HG02884 (cell line): ENCODE measurements around the gene CBX2.

ENCODE experiments used
- ATAC-seq: cut with Tn5 transposase; IDR thresholded peaks from one replicate; pipeline ENCODE4 v1.9.1; 2021; ENCODE audit warnings: mild to moderate bottlenecking, moderate library complexity; ENCODE audit not compliant: unreplicated experiment

Gene CBX2

DNA sequence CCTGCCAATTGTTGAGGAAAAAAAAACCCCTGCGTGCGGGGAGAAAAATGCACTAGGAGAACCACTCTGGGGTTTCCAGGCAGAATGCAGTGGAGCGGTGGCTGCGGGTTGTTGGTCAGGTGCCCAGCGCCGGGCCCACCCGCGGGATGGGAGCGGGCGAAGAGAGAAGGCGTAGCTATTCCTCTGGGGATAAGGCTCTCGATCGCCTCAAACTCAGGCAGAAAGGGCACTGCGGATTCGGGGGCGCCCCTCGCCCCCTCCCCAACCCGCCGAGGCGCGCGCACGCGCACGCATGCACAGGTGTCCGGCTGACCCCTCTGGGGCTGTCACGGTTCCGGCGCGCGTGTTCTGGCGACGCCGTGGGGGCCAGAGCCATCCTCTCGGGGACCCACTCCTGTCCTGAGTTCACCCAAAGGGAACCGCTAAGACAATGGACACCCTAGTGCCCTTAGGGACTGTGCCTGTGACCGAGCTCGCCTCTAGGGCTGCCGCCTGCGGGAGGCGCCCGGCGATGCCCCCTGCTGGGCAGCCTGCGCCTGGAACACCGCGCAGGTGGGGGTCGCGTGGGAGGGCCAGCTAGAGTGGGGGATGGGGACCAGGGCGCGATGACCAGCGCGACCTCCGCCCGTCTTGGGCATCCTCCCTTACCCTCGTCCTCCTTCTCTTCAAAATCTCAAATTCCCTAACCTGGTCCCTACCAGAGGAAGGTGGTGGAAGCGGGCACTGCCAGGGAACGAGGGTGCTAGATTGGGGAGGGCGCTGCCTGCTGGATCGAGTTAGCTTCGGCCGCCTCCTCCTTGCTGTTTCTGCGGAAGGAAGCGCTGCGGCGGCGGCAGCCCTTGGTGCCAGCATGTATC is 33.3 kb downstream of the CBX2 start:
- ATAC-seq = no peak

DNA sequence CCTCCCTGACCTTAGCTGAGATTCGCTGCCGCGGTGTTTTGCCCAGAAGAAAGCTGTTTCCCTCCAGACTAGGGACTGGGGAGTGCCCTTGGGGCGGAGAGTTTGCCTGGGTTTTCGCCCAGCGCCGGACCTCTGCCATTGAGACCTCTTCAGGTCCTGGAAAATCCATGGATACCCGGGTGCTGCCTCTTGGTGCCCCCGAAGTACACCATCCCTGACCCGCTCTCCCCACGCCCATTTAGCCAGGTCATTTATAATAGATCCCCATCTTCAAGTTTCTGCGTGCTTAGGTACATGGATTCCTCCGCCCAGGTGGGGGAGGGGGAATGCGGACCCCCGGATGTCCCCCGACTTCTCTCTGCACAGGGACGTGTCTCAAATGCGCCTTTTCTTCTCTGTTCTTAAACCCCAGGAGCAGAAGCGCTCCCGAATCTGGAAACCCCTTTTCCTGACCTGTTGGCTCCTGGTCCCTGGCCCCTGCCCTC is 34.0 kb downstream of the CBX2 start:
- ATAC-seq = no peak

DNA sequence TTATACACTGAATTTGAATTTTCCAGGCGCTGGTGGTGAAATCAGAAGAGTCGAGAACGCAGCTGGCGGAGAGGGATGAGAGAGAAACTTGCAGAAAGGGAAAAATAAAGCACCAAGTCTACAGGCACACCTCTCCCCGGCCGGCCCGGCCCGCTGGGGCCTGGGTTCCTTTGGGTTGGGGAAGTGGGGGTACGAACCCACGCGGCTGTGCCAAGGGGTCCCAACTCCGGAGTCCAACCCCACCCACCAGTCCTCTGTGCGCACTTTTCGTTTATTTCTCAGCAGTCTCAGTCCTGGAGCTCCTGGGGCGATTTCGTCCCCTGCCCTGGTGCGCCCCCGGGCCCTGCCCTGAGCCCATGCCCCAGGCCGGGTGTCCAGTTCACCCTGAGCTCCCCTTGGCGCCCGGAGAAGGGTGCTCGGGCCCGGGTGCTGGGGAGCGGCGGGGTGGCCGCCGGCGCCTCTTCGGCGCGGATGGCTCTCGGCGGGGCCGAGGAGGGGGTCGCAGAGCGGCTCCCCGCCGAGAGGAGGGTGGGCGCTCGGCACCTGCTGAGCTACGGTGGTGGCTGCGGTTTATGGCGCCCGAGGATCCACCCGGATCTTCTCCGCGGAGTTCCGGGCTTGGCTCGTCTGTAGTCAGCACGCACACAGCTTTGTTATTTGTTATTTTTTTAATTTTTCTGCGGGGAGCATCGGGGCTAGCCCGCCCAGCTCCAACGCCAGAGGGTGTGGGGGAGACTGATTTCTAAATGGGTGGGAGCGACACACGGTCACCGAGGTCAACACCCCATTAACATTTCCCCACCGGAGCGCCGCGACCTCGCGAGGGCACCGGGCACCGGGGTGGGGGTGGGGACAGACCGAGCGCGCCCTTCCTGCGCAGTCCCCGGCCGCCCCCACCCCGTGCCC is 34.7 kb downstream of the CBX2 start:
- no peak for ATAC-seq

DNA sequence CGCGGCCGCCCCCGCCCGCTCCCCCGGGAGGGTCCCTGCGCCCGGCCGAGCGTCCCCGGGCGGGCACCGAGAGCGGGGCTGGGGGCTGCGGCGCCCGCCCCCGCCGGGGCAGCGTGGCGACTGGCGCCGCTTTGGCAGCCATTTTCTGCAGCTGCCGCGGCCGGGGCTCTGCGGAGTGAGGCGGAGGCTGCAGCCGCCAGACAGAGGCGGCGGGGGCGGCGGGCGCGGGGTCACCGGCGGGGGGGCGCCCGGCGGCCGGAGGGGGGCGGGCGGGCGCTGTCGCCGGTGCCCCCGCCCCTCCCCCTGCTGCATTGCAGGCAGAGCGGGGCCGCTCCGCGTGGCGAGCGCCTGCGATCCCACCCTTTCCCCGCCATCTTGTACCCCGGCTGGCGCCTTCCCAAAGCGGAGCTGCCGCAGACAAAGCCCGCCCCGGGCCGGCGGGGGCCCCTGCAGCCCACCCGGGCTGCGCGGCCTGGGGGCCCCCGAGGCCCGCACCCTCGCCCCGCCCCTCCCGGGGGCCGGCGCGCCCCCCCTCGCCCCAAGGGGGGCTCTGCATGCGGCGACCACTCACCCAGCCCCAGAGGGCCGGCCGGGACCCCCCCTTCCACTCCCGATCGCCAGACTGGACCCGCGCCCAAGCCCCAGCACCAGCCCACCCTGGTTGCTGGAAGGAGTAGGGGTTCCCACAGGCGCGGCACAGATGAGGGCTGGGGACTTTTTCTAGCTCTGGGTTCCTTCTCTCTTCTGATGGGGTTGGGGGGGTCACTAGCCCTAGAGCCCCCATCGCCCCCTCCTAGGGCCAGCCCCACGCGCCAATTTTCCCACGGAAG is 35.6 kb downstream of the CBX2 start:
- ATAC-seq = no peak

DNA sequence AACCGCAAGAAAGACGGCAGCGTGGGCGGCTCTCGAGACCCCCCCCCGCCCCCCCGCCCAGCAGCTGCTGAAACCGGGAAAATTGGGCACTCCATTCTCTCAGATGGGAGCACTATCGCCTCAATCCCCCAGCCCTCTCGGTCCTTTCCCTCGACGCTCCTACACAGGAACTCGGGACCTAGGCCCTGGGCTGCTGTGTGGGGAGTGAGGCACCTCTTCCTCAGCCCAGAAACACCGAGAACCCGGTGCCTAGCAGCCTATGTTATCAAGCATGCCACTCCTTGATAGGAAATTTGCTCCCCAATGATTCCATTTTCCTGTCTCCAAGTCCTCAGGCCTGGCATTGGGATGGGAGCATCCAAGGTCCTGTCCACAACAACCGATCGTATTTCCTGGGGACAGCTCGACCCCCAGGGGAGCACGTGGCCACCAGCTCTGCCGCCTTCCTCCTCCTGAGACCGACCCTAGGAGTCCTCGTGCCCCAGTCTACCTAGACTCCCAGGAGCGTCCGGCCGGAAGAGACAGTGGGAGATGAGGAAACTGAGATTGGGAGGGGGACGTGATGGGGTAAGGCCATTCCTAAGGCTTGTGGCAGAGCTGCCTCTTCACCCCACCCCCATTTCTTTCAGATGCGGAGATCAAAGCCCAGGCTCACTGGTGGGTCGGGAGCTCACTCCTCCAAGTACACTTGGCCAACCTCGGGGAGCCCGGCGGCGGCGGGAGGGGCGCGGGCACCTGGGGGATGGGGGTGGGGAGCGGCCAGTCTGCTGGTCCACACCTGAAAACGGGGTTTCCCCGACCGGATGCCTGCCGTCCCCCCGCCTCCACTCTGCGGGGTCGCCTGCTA is 36.4 kb downstream of the CBX2 start:
- no peak for ATAC-seq

DNA sequence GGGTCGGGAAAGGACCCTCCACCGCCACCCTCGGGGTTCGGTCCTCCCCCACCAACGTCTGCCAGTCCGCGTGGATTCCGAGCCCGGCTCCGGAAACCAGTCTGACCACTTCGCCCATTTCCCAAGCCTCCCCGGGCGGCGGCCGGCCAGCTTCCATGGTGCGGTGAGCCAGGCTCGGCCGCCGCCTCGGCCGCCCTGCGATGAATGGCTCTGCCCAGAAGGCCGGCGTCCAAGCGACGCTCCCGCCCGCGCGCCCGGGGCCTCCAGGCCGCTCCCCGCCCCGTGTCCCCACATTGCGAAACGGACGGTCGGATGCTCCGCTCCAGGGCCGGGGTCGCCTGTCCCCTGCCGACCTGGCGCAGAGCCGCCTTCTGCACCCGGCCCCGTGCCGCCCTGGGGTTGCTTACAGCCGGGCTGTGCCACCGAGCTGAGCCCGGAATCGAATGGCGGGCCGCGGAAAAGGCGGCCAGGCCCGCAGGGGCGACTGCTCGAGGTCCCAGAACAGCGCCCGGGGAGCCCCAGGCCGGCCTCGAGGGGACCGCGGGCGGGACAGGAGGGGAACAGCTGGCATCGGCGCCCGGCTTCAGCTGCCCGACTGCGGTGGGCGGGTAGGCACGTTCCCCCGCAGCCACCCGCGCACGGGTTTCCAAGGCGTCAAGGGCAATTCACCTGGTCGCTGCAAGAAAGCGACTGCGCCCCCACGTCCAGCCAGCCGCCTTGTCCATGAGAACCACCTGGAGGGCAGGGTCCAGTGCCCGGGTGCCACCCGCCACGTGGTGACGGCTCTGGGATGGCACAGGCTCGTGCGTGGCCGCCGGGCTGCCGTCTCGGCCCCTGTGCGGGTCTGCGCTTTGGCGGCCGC is 37.3 kb downstream of the CBX2 start:
- ATAC-seq = no peak

DNA sequence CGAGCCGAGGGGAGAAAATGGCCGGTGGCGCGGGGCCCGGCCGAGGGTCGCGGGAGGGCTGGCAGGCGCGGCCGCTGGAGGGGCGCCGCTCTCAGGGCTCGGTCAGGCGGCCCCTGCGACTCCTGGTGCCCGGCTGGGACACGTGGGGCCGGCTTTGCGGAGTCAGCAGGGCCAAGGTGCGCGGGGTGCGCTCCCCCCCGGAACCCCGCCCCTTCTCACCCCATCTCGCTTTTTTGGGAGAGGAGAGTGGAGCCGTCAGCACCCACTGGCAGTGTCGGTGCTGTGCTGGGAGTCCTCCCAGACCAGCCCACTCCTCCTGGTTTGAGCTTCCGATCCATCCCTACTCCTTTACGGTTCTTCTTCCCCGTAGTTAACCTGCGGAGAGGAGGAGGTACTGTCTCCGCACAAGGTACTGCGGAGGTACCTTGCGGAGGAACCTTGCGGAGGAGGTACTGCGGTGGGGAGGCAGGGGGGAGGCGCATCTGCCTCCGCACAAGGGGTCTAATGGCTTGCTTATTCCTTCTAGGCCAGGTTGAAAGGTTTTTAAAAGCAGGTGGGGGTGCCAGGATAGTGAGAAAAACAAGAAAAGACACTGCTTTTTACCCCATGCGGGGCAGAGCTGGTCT is 38.0 kb downstream of the CBX2 start:
- no peak for ATAC-seq

DNA sequence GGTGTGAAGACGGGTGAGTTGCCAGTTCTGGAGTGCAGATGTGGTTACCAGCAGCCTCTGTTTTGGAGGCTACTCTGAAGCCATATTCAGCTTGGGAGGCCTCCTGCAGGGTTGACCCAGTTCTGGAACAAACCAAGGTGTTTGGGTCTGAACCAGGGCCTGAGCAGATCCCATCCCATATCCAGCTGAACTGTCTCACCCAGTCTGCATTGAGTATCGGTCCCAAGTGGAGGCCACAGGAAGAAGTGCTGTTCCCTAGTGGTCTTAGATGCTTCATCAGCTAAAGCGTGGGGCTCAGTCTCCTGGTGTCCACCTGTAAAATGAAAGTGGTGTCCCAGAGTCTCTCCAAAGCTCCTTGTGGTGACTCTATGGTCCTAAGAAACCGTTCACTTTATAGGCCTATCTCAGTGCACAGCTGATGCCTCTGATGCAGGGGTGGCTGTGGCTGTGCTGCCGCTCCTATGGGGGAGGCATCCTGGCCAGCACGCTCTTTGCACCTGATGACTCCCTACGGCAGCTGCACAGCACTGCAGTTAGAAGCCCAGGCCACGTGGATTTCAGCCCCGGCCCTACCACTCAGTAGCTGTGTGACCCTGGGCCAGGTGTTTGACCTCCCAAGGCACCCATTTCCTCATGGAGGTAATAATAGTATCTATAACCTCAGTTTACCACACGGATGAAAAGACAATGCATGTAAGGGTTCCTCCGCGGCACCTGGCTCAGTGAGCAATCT is 40.2 kb downstream of the CBX2 start:
- ATAC-seq = no peak

DNA sequence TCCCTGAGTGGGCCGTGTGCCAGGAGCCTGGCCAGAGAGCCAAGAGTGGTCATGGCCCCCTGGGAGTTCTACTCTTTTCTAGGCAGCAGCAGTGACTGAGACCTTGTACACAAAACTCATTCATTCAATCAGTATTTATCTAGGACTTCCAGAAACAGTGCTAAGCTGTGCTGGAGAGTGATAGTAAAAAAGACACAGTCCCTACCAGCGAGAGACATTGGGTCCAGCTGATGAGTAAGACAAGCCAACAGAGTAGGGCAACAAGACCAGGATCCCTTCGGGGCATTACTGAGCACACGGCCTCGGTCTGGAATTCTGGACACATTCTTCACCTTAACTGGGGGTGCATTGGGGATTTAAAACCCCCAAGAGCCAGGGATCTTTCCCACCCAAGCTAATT is 41.1 kb downstream of the CBX2 start:
- ATAC-seq = no peak

DNA sequence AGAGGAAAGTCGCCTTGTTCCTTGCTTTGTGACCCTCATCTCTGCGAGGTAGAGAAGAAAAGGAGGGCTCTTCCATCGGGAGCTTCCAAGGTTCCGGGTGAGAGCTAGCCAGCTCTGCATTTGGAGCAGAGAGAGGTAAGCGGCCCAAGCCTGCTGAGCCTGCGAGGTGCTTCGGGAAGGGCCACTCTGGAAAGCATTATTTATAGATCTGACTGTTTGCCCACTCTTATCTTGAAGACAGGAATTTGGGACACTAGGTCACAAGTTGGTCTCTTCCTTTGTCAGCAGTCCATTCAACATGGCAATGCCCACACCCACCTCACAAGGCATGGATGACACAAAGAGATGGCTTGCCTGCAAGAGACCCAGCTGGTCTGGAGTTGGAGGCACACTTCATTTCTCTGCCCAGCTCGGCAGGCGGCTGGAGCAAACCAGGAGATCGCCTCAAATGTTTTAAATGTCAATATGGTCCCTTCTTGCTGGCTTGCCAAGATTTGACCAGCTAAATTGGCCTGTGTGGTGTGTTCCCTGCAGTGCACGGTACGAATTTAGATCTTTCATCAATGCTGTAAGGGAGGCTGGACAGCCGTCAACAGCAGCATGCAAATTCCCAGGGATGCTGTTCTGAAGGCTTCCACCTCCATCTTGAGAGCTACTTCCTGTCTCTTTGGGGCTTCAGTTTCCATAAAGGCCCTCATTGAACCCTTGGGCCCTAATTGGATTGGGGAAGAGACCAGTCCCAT is 41.8 kb downstream of the CBX2 start:
- no peak for ATAC-seq

DNA sequence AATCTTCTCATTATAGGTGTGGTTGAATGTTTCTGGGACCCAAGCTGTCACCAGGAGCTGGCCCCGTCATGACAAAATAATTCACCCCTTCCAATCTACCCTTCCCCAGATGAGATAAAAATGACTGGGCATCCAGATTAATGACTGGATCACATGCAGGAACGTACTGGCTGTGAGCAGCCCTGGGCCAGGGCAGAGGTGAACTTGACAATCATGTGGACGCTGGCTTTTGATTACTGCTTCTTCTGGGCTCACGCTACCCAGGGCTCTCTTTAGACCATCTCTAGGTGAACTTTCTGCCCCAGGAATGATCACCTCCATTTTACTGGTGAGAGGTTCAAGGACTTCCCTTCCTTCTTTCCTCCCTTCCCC is 43.0 kb downstream of the CBX2 start:
- ATAC-seq = no peak

DNA sequence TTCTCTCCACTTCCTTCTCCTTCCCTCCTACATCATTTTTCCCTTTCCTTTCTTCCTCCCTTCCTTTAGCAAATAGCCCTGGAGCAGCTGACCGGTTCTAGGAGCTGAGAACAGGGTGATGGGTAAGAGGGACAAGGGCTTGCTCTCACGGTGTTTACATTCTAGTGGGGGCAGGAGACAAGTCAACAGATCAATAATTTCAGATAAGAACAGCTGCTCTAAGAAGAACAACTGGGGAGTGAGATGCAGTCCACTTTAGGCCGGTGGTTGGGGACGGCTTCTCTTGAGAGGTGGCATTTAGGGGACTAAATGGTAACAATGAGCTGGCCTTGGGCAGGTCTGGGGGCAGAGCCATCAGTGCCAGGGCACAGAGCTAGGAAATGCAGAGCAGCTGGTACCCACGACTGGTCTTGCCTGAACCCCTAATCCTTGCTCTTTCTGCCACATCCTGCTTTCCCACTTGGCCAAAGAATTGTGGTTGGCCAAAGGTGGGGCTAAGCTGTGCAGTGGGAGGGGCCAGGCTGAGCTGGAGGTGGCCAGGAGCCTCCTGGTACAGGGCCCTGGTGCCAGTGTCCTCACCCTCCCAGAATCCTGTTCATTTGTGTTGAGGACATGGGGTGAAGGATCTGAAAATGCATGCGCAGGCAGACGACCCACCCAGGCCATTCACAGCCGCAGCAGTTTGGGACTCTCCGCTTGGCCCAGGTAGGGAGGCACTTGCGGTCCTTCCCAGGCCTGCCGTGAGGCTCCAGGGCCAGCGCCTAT is 43.6 kb downstream of the CBX2 start:
- no peak for ATAC-seq

DNA sequence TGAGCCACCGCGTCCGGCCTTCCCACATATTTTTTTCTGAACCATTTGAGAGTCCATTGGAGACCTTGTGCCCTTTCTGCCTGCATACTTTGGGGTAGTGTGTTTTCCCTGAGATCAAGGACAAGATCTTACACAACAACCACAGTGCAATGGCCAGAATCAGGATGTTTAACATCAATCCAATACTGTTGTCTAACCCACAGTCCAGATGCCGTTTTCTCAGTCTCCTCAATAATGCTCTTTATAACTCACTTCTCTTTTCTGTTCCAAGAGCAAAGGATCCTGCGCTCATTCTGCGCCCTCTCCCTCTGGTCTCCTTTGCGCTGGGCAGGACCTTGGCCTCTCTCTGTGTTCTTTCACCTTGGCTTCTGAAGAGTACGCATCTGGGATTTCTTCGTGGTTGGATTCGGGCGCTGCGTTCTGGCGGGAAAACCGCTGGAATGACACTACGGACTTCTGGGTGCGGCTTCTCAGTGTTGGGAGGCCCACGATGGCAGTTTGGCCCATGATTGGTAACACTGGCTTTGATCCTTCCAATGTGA is 44.7 kb downstream of the CBX2 start:
- no peak for ATAC-seq

DNA sequence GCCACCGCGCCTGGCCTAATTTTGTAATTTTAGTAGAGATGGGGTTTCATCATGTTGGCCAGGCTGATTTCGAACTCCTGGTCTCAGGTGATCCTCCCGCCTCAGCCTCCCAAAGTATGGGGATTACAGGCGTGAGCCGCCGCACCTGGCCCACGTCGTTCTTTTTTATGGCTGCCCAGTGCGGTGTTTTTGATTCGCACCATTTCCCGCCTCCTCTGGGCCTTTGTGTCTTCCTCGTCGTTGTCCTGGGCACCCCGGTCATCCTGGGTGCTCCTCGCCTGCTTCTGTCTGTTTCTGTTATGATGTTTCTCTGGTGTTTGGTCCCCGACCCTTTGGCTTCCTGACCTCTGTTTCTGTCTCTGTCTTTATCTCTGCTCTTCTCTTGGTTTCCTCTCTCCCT is 46.3 kb downstream of the CBX2 start:
- ATAC-seq = no peak

DNA sequence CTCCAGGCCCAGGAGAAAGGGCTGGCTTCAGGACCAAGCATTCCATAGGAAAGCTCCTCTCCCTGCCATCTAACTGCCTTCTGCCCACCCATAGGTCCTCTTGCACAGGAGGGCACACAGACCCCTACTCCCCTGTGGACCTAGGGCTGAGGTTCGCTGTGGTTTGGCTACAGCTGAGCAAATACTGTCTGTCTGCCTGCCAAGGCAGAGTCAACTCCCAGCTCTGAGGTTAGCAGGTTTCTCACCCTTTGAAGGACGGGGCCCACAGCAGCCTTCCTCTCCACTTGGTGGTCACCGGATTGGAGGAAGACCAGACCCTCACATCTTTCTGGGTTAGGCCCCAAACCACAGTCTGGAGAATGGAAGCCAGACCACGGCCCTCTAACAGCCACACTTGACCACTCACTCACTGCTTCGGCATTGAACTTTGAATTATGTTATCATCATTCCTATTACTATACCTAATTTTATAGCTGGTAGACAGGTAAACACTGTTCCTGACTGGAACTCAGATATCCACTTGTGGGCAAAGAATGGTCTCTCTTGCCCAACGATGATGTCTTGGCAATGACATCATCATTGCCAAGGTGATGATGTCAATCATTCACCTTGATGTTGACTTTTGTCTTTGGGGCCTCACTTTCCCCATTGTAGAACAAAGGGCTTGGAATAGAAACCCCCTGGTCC is 47.1 kb downstream of the CBX2 start:
- no peak for ATAC-seq

DNA sequence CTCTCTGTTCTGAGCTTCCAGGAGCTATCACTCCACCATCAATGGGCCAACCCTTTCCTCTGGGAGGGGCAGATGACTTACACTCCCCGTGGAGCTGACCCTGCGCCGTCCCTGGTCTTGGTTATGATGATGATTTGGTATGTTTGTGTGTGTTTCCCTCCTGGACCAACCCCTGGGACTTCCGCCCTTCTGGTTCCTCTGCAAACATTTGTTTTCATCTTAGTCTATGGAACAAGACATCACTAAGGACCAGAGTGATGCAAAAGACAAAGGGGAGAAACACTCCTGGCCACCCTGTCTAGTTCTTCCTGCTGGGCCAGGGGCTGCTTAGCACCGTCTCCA is 47.6 kb downstream of the CBX2 start:
- no peak for ATAC-seq
